NCI-H345 (cell line): Measurements from ENCODE around the gene STX8.

Experiments
- DNase-seq: peaks from one replicate; lab custom pipeline; 2025; lab: John Stamatoyannopoulos, UW

STX8 gene

GRCh38 chr17:9294661-9295210, 280.9 kb downstream of the STX8 start:
- DNase-seq: no peak

GRCh38 chr17:9292561-9292941, 283.1 kb downstream of the STX8 start:
- DNase-seq: no peak

GRCh38 chr17:9291912-9292560, 283.6 kb downstream of the STX8 start:
- peak; percentile 6 for DNase-seq

- DNase-seq: no peak
Measured at GRCh38 chr17:9290226-9290613, 285.4 kb downstream of the STX8 start.

GRCh38 chr17:9287306-9287705, 288.3 kb downstream of the STX8 start:
- no peak for DNase-seq

- DNase-seq: no peak
Measured at GRCh38 chr17:9286434-9286833, 289.2 kb downstream of the STX8 start.

GRCh38 chr17:9285602-9286427, 289.8 kb downstream of the STX8 start:
- DNase-seq: no peak

DNA sequence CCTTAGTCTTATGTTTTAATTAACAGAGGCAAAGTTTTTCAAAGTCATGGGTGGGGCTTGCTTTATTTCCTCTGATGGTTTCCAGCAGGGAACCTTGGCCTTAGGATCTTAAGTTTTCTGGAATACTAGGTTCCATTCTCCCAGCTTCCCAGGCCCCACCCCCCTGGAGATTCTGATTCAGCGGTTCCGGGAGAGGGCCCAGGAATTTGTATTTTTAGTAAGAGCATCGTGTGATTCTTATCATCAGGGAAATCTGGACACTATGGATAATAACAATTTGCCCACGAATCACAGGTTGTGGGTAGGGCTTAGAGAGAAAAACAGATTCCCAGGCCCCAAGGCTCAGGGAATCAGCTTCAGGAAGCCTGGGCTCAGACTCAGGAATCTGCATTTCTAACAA, 290.7 kb downstream of the STX8 start:
- DNase-seq: no peak

DNA sequence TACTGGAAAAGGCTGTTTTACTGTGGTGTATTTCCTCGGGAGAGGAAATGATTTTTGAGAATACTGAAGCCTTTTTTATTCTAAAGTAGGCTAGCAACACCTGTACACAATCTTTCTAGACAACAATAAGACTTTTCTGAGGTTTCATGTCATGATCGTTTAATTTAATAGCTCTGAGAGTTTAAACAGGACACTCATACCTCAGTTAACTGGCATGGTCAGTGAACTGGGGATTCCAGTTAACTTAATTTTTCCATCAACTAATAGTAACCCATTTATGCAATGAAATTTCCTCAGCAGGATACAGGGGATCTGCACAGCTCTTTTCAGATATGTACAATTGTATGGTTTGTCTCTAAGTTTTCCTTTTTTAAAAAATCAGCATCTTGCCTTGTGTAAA, 291.7 kb downstream of the STX8 start:
- DNase-seq: no peak

GRCh38 chr17:9279893-9280292, 295.7 kb downstream of the STX8 start:
- no peak for DNase-seq

- DNase-seq: no peak
Measured at GRCh38 chr17:9274973-9275372, 300.6 kb downstream of the STX8 start.

DNA sequence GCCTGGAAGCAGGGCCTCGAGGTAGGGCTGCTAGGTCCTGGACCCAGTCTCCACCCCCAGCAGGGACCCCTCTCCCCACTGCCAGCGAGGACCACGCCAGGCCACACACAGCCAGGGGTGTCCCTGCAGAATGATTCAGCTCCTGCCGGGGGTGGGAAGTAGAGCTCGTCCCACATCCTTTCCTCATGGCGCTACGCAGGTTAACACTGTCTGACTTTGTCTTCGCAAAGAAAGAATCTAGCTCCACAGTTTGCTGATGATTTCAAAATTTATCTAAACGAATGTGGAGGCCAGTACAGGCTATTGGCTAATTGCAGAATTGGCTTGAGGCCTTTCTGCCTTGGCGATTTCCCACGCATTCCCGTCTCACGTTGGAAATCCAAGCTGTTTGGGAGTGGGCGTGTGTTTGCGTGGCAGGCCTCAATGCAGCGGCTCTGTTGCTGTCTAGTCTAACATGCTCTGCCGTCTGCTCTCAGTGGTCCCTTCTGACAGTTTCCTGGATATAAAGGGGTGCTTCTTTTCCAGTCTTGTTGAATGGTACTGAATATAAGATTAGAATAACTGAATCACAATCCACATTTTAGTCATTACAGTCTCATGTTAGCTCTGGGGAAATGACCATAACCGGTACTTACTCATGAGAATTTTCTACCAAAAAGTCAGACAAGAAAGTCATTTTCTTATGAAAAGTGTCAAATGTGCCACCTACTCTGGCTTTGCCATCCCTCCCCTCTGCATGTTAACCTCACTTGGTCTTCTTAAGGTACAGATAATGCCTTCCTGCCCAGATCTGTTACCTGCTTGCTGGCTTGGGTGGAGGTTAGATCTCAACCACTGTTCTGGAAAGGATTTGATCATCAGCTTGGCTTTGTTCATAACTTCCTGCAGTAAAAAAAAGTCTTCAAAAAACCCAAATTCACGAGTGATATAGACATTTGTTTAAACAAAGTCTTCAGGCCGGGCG, 301.9 kb downstream of the STX8 start:
- DNase-seq: no peak

- DNase-seq: no peak
Measured at GRCh38 chr17:9272501-9273200, 303.0 kb downstream of the STX8 start.

DNA sequence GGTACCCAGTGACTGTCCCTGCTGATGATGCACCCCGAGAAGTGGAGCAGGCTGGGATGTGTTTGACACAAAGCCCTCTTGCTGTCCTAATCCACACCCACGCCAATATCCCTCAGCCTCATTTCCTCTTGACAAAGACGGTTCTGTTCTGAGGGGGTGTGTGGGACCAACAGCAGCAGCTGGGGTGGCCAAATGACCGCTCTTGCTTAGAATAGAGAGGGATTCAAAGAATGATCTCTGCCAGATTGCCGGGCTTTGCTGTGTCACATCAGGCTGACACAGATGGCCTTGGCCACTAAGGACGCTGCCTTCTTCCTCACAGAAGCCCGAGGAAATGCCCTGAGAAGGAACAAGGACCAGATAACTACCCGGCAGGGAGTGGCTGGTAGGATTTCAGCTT, 303.6 kb downstream of the STX8 start:
- no peak for DNase-seq

- DNase-seq: no peak
Measured at GRCh38 chr17:9270921-9271320, 304.7 kb downstream of the STX8 start.

DNA sequence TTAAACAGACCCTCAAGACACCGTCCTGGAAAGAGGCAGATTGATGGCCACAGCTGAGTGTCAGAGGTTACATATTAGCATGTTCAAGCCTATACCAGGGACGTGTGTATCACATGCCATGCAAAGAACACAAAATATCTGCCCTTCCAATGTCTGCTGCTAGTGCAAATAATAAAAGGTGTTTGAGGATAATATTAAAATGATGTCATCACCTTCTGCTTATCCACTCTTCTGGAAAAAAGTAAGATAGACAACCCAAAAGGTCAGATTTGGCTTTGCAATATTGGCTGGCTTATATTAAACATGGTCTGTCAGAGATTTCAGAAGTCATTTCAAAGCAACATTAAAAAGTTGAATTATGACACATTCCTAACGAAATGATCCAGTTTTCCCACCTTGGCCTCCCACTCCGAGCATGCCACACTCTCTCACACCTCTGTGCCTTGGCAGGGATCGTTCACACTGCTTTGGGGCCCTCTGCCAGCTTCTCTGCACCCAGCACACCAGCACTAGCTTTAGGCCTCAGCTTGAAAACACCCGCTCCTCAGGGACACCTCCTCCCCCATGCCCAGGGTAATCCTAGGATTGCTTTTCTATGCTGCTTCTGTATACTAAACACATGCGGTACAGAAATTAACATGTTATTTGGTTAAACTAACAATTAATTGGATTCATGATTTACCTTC, 306.1 kb downstream of the STX8 start:
- no peak for DNase-seq

- no peak for DNase-seq
Measured at GRCh38 chr17:9268546-9268945, 307.1 kb downstream of the STX8 start.

- DNase-seq: no peak
Measured at GRCh38 chr17:9266697-9267117, 308.9 kb downstream of the STX8 start.

DNA sequence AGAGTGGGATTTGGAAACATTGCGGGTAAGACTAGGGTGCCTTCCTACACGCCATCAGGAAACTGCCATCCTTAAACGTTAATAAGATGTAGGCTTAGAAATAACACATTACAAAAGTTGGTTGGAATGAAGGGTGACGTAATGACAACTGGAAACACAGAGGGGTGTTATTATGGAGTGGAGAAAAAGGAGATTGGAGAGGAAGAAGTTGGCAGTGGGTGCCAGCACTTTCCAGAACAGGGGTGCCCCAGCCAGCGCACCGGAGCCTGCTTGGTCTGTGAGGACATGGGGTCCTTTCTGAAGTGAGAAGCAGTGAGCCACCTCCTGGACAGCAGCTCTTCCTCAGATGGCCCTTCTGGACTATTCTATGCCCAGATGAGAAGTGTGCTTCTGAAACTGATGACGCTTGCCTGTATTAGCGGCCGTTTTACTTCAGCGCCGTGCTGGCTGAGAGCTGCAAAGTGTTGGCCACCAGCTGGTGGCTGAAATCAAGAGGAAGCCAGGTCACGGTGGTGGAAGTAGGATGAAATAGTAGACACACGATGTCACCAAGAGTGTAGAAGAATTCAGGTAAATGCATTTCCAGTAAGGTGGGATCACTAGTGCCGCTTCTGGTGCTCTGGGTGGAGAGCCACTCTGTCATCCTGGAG, 309.5 kb downstream of the STX8 start:
- DNase-seq: no peak
